Mesendoderm (in vitro differentiated cells): Measurements from ENCODE around the gene WASL.

Source experiments
- DNase-seq: peaks from one replicate; pipeline ENCODE4 v3.0.0; 2013
- H2AK5ac ChIP-seq: 2 replicates; pipeline ENCODE4 v1.6.1; 2013; ENCODE audit warnings: low read length, inconsistent platforms
- H2BK120ac ChIP-seq: 2 replicates; pipeline ENCODE4 v1.6.1; 2013; ENCODE audit warnings: low read depth, mild to moderate bottlenecking, low read length, moderate library complexity, mixed read lengths
- H2BK15ac ChIP-seq: replicated peaks from 2 replicates; pipeline ENCODE4 v1.6.1; 2013; ENCODE audit warnings: low read depth, mild to moderate bottlenecking, moderate library complexity
- H2BK5ac ChIP-seq: 2 replicates; pipeline ENCODE4 v1.6.1; 2013; ENCODE audit warnings: low read length, inconsistent platforms
- H3K18ac ChIP-seq: 2 replicates; pipeline ENCODE4 v1.6.1; 2013; ENCODE audit warnings: mild to moderate bottlenecking, low read length, mixed read lengths
- H3K23ac ChIP-seq: one replicate; pipeline ENCODE4 v1.6.1; 2013; ENCODE audit warnings: low read length
- H3K27ac ChIP-seq: 2 replicates; pipeline ENCODE4 v1.5.1; 2013; ENCODE audit warnings: low read depth, mild to moderate bottlenecking, inconsistent platforms, low read length, moderate library complexity
- H3K27me3 ChIP-seq: 2 replicates; pipeline ENCODE4 v1.6.1; 2013; ENCODE audit warnings: low read length, control low read depth, mild to moderate bottlenecking, inconsistent platforms; ENCODE audit not compliant: insufficient read depth, poor library complexity
- H3K36me3 ChIP-seq: 2 replicates; pipeline ENCODE4 v1.6.1; 2013; ENCODE audit warnings: low read length, inconsistent platforms; ENCODE audit not compliant: control insufficient read depth, insufficient read depth
- H3K4ac ChIP-seq: one replicate; pipeline ENCODE4 v1.6.1; 2013; ENCODE audit warnings: low read depth, mild to moderate bottlenecking, low read length, moderate library complexity
- H3K4me1 ChIP-seq: 2 replicates; pipeline ENCODE4 v1.6.1; 2013; ENCODE audit warnings: low read depth, low read length, inconsistent platforms; ENCODE audit not compliant: control insufficient read depth
- H3K4me2 ChIP-seq: 2 replicates; pipeline ENCODE4 v1.6.1; 2013; ENCODE audit warnings: low read length
- H3K4me3 ChIP-seq: 2 replicates; pipeline ENCODE4 v1.5.1; 2013; ENCODE audit warnings: mild to moderate bottlenecking, low read length
- H3K56ac ChIP-seq: one replicate; pipeline ENCODE4 v1.6.1; 2013; ENCODE audit warnings: low read length
- H3K79me1 ChIP-seq: 2 replicates; pipeline ENCODE4 v1.6.1; 2013; ENCODE audit warnings: low read length, inconsistent platforms
- H3K79me2 ChIP-seq: 2 replicates; pipeline ENCODE4 v1.6.1; 2013; ENCODE audit warnings: mild to moderate bottlenecking, low read length; ENCODE audit not compliant: control insufficient read depth, insufficient read depth
- H3K9ac ChIP-seq: 2 replicates; pipeline ENCODE4 v1.6.1; 2013; ENCODE audit warnings: low read length, inconsistent platforms
- H4K5ac ChIP-seq: one replicate; pipeline ENCODE4 v1.6.1; 2013; ENCODE audit warnings: low read length
- H4K8ac ChIP-seq: one replicate; pipeline ENCODE4 v1.6.1; 2013; ENCODE audit warnings: low read depth, mild to moderate bottlenecking, control low read depth, low read length, moderate library complexity
- WGBS: extraction: QIAGEN DNeasy Blood & Tissue Kit; methylation state at CpG from one replicate; pipeline ENCODE4 v1.1.7; 2013; ENCODE audit warnings: low lambda C conversion rate, missing lambda C conversion rate; ENCODE audit not compliant: insufficient coverage; ENCODE audit errors: extremely low coverage; 5-methylcytosine and 5-hydroxymethylcytosine counted together

Gene WASL

DNA sequence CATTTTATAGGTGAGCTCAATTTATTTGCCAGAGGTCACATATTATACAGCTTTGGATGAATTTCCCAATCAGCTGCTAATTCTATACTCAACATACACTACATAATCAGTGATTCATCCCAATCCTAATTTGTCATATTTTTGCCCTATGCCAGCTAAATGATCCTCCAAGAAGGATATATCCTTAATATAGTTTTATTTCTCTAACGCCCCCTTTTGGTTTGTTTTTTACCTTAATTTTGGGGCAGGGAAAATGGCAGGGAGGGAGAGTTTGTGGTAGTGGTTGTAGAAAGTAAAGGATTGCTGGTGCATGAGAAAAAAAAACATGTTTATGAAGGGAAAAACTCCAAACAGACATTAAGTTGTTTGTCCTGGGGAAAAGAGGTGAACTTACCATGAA is 31.9 kb downstream of the WASL start:
- Histone ChIP-seq H3K27ac (no peak overlapping the region), H3K23ac (no peak overlapping the region), H4K5ac (no peak overlapping the region), H3K18ac (no peak overlapping the region), H2BK5ac (no peak overlapping the region), H3K9ac (no peak overlapping the region), H4K8ac (no peak overlapping the region), H3K4me1 (no peaks in the 10 kb centered on the region), H2AK5ac (no peak overlapping the region), H3K4me3 (no peak overlapping the region), H3K79me2 (peaks cover 28% of the 10 kb centered on the region), H3K36me3 (no peaks in the 10 kb centered on the region), H2BK120ac (no peak overlapping the region), H3K27me3 (no peaks in the 10 kb centered on the region), H3K56ac (no peak overlapping the region), H3K4me2 (no peak overlapping the region), H3K4ac (no peak overlapping the region), H3K79me1 (peaks cover 8% of the 10 kb centered on the region), H2BK15ac (no peak overlapping the region)
- no CpG with 5 or more reads among the region's 1 CpG for WGBS
- DNase-seq: no peak

DNA sequence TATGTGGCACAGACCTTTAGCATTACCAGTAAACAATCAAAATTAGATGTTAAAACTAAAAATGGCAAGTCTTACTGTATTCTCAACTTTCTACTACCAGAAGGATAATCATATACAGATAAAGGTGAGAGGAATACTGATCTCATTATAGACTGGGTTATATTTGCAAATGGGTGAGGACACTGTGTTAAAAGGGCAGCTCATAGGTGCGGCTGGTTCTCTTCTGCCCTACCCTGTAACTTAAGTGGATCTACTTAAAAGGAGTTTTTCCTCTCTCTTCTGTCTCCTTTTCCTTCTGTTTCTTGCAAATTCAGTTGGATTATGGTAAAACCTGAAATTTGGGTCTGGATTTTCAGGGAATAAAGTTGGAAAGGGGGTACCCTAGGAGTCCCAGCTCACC is 33.0 kb downstream of the WASL start:
- H2BK5ac ChIP-seq: no peak overlapping the region
- no peak overlapping the region for H4K5ac ChIP-seq
- no peak overlapping the region for H3K23ac ChIP-seq
- no peak overlapping the region for H2AK5ac ChIP-seq
- no peak overlapping the region for H3K4me2 ChIP-seq
- no peaks in the 10 kb centered on the region for H3K36me3 ChIP-seq
- no peak overlapping the region for H2BK15ac ChIP-seq
- DNase-seq: no peak
- H3K18ac ChIP-seq: no peak overlapping the region
- H3K27ac ChIP-seq: no peak overlapping the region
- H3K56ac ChIP-seq: no peak overlapping the region
- peaks cover 8% of the 10 kb centered on the region for H3K79me1 ChIP-seq
- no CpG with 5 or more reads among the region's 1 CpG for WGBS
- H3K79me2 ChIP-seq: peaks cover 21% of the 10 kb centered on the region
- no peak overlapping the region for H3K4ac ChIP-seq
- no peak overlapping the region for H3K9ac ChIP-seq
- no peak overlapping the region for H3K4me3 ChIP-seq
- no peaks in the 10 kb centered on the region for H3K4me1 ChIP-seq
- H4K8ac ChIP-seq: no peak overlapping the region
- no peak overlapping the region for H2BK120ac ChIP-seq
- H3K27me3 ChIP-seq: no peaks in the 10 kb centered on the region

- H3K27me3 ChIP-seq: no peaks in the 10 kb centered on the region
- no peak overlapping the region for H3K18ac ChIP-seq
- no peak overlapping the region for H4K8ac ChIP-seq
- H4K5ac ChIP-seq: no peak overlapping the region
- peaks cover 23% of the 10 kb centered on the region for H3K79me2 ChIP-seq
- H2BK5ac ChIP-seq: no peak overlapping the region
- H2BK15ac ChIP-seq: no peak overlapping the region
- no peak overlapping the region for H3K56ac ChIP-seq
- peaks cover 1% of the 10 kb centered on the region for H3K4me1 ChIP-seq
- H3K4ac ChIP-seq: no peak overlapping the region
- no peak overlapping the region for H3K9ac ChIP-seq
- no CpG with 5 or more reads among the region's 2 CpGs for WGBS
- H3K79me1 ChIP-seq: peaks cover 8% of the 10 kb centered on the region
- no peaks in the 10 kb centered on the region for H3K36me3 ChIP-seq
- DNase-seq: peak; percentile 60
- H3K4me3 ChIP-seq: no peak overlapping the region
- H2AK5ac ChIP-seq: no peak overlapping the region
- no peak overlapping the region for H2BK120ac ChIP-seq
- no peak overlapping the region for H3K23ac ChIP-seq
- no peak overlapping the region for H3K27ac ChIP-seq
- H3K4me2 ChIP-seq: no peak overlapping the region
Observed at GRCh38 chr7:123715198-123715597, 33.6 kb downstream of the WASL start.

DNA sequence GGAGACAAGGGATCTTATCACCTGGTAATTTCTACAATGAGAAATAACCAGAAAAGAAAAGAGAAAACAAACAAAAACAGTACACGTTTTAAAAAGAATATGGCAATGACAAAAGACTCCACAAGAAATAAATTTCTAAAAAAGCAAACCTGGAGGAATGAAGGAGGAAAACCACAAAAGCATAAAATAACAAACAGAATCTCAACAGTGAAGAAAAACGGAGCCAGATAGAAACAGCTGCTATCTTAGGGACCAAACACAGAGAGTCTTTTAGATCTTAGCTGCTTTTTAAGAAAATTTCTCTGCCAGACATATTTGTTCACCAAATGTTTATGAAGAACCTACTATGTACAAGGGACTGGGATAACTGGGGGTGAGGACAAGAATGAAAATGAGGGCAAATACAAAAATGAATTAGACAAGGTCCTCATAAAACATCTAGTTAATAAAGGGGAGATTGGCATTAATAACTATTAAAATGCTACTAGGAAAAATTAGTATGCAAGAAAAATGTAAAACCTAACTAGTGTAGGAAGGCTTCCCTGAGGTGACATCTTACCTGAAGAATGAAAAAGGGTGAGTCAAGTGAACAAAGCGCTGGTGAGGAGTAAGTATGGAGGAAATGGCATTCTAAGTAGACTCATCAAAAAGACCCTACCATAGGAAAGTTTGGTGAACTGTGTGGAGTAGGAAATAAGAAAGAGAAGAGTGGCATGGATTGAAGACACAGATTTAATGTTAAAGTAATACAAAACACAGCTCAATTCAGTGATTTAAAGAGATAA is 34.3 kb downstream of the WASL start:
- no peak overlapping the region for H4K8ac ChIP-seq
- no peak overlapping the region for H3K4ac ChIP-seq
- no peak overlapping the region for H3K4me2 ChIP-seq
- H2BK5ac ChIP-seq: no peak overlapping the region
- peaks cover 20% of the 10 kb centered on the region for H3K79me2 ChIP-seq
- H4K5ac ChIP-seq: no peak overlapping the region
- no peak overlapping the region for H3K56ac ChIP-seq
- H3K4me3 ChIP-seq: no peak overlapping the region
- no peak overlapping the region for H3K27ac ChIP-seq
- DNase-seq: no peak
- no peaks in the 10 kb centered on the region for H3K27me3 ChIP-seq
- H2BK120ac ChIP-seq: no peak overlapping the region
- no peak overlapping the region for H3K23ac ChIP-seq
- no peak overlapping the region for H2BK15ac ChIP-seq
- H3K36me3 ChIP-seq: no peaks in the 10 kb centered on the region
- no CpG with 5 or more reads among the region's 3 CpGs for WGBS
- H2AK5ac ChIP-seq: no peak overlapping the region
- H3K18ac ChIP-seq: no peak overlapping the region
- H3K9ac ChIP-seq: no peak overlapping the region
- peaks cover 1% of the 10 kb centered on the region for H3K4me1 ChIP-seq
- H3K79me1 ChIP-seq: peaks cover 5% of the 10 kb centered on the region

- H2BK120ac ChIP-seq: no peak overlapping the region
- no peak overlapping the region for H3K23ac ChIP-seq
- H3K18ac ChIP-seq: no peak overlapping the region
- no peak overlapping the region for H3K4ac ChIP-seq
- H3K9ac ChIP-seq: no peak overlapping the region
- no peak overlapping the region for H3K56ac ChIP-seq
- no peak overlapping the region for H3K27ac ChIP-seq
- no peak overlapping the region for H2BK5ac ChIP-seq
- H4K5ac ChIP-seq: no peak overlapping the region
- H3K4me2 ChIP-seq: no peak overlapping the region
- H3K36me3 ChIP-seq: no peaks in the 10 kb centered on the region
- peaks cover under 1% of the 10 kb centered on the region for H3K79me1 ChIP-seq
- H3K4me1 ChIP-seq: peaks cover 1% of the 10 kb centered on the region
- no peak overlapping the region for H4K8ac ChIP-seq
- H3K4me3 ChIP-seq: no peak overlapping the region
- WGBS: no CpG with 5 or more reads among the region's 1 CpG
- no peaks in the 10 kb centered on the region for H3K27me3 ChIP-seq
- no peak overlapping the region for H2AK5ac ChIP-seq
- H2BK15ac ChIP-seq: no peak overlapping the region
- H3K79me2 ChIP-seq: peaks cover 14% of the 10 kb centered on the region
- DNase-seq: no peak
Observed at GRCh38 chr7:123712619-123713018, 36.2 kb downstream of the WASL start.

- H3K23ac ChIP-seq: no peak overlapping the region
- no peaks in the 10 kb centered on the region for H3K36me3 ChIP-seq
- no peak overlapping the region for H3K27ac ChIP-seq
- no peak overlapping the region for H3K4me2 ChIP-seq
- no peak overlapping the region for H4K8ac ChIP-seq
- H3K27me3 ChIP-seq: no peaks in the 10 kb centered on the region
- H3K4me3 ChIP-seq: no peak overlapping the region
- H2BK120ac ChIP-seq: no peak overlapping the region
- DNase-seq: no peak
- H2AK5ac ChIP-seq: no peak overlapping the region
- no peak overlapping the region for H2BK5ac ChIP-seq
- H2BK15ac ChIP-seq: no peak overlapping the region
- peaks cover 10% of the 10 kb centered on the region for H3K79me2 ChIP-seq
- H4K5ac ChIP-seq: no peak overlapping the region
- H3K9ac ChIP-seq: no peak overlapping the region
- H3K4ac ChIP-seq: no peak overlapping the region
- H3K4me1 ChIP-seq: peaks cover 1% of the 10 kb centered on the region
- H3K56ac ChIP-seq: no peak overlapping the region
- no peak overlapping the region for H3K18ac ChIP-seq
- peaks cover 2% of the 10 kb centered on the region for H3K79me1 ChIP-seq
Observed at GRCh38 chr7:123711832-123712293, 36.9 kb downstream of the WASL start.
